Naive B cell (primary cell): ENCODE data around the gene RAD51B. TPM values are rescaled to one million over a fixed set of nuclear protein-coding genes. Genes with fewer than 3 reads are reported as not detected.

Experiments used
- ATAC-seq, 2 donors: fragments of 150-1000 bp; cut with Tn5 transposase; 2 replicates each; pipeline ENCODE4 v1.10.0; 2021; ENCODE audit warnings: low read depth in 2 of 2, mild to moderate bottlenecking in 2 of 2, moderate library complexity in 2 of 2
- DNase-seq: peaks from one replicate; pipeline ENCODE4 v3.0.0; 2022
- H3K27ac Mint-ChIP-seq, 6 donors: one replicate each; pipeline ENCODE4 v1.8.0; 2020 to 2022; ENCODE audit warnings: mild to moderate bottlenecking in 6 of 6, mixed read lengths in 6 of 6, moderate library complexity in 5 of 6, inconsistent platforms in 2 of 6
- H3K27me3 Mint-ChIP-seq, 3 donors: one replicate each; pipeline ENCODE4 v1.8.0; 2021 to 2022; ENCODE audit warnings: mixed read lengths in 3 of 3, mild to moderate bottlenecking in 1 of 3
- H3K36me3 Mint-ChIP-seq, 2 donors: one replicate each; pipeline ENCODE4 v1.8.0; 2020 to 2022; ENCODE audit warnings: mixed read lengths in 2 of 2, inconsistent platforms in 1 of 2, mild to moderate bottlenecking in 1 of 2
- H3K4me1 Mint-ChIP-seq, 3 donors: one replicate each; pipeline ENCODE4 v1.8.0; 2020 to 2022; ENCODE audit warnings: mixed read lengths in 3 of 3, inconsistent platforms in 1 of 3, mild to moderate bottlenecking in 1 of 3, moderate library complexity in 1 of 3
- H3K4me3 Mint-ChIP-seq, 8 donors: one replicate each; pipeline ENCODE4 v1.8.0; 2020 to 2022; ENCODE audit warnings: mild to moderate bottlenecking in 8 of 8, mixed read lengths in 8 of 8, moderate library complexity in 8 of 8, inconsistent platforms in 2 of 8
- H3K9me3 Mint-ChIP-seq, 7 donors: one replicate each; pipeline ENCODE4 v1.8.0; 2020 to 2022; ENCODE audit warnings: mixed read lengths in 7 of 7, mild to moderate bottlenecking in 5 of 7, inconsistent platforms in 2 of 7, moderate library complexity in 1 of 7
- polyA plus RNA-seq, 6 donors: library from polyadenylated mRNA; unstranded; fragments of 300-500 nt; fragmentation: Illumina TruSeq; gene quantifications; one replicate each; pipeline ENCODE4 v1.2.3, GENCODE V29; 2021; ENCODE audit warnings: low read depth in 6 of 6

RAD51B gene
- polyA plus RNA-seq, 6 donors from 2014 or later, result 27.4 to 37.2 (median 31.8) TPM

DNA sequence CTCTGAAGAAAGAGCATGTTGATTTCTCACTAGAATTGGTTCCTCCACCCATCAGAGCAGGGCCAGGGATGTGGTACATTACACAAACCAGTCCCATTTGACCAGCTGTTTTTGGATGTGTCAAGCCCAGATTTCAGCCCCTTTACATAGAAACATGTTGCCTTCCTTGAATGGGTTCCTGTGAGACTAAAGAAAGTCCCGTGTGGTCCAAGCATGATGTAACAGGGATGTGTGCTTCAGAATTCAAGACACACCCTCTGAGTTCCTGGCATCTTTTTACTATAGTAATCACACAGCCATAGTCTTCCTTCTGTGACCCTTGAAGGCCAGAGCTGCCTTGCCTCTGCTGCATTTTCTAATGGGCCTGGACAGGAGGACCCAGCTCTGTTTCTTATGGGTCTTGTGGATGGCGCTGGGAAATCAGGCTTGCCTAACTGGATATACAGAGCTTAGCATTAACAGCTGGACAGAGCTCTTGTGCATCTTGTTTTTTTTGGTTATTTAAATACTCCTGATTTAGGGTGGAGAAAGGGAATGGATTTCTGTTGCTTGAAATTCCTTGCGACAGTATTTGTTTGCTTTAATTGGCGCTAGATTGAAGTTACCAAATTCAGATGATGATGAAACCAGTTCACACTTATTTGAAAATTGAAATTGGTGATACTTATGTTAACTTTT is 632.3 kb downstream of the RAD51B start:
- ATAC-seq (no peak), DNase-seq (no peak)
- H3K36me3 Mint-ChIP-seq, result peaks cover 20% of the 10 kb centered on the region in 2 donors
- H3K27me3 Mint-ChIP-seq, result no peaks in the 10 kb centered on the region
- H3K27ac Mint-ChIP-seq, result peak overlapping the region in 2 of 6 donors; percentile 55 to 63
- H3K4me3 Mint-ChIP-seq, result no peak overlapping the region
- H3K9me3 Mint-ChIP-seq, result peaks cover 0 to 31% (median 23%) of the 10 kb centered on the region in 7 donors
- peaks cover 12 to 24% (median 14%) of the 10 kb centered on the region in 3 donors for H3K4me1 Mint-ChIP-seq

- H3K36me3 Mint-ChIP-seq, result peaks cover 17 to 20% of the 10 kb centered on the region in 2 donors
- H3K4me3 Mint-ChIP-seq, result no peak overlapping the region
- H3K9me3 Mint-ChIP-seq, result peaks cover 0 to 31% (median 24%) of the 10 kb centered on the region in 7 donors
- no peak overlapping the region for H3K27ac Mint-ChIP-seq
- DNase-seq, result no peak
- no peaks in the 10 kb centered on the region for H3K27me3 Mint-ChIP-seq
- peaks cover 10 to 22% (median 21%) of the 10 kb centered on the region in 3 donors for H3K4me1 Mint-ChIP-seq
- ATAC-seq, result no peak
These were observed 638.7 kb downstream of the RAD51B start for GRCh38 chr14:68458253-68458652.

- Mint-ChIP-seq H3K27ac (peak overlapping the region in 2 of 6 donors; percentile 33 to 84), H3K36me3 (peaks cover 14 to 17% of the 10 kb centered on the region in 2 donors), H3K9me3 (peaks cover 0 to 26% (median 20%) of the 10 kb centered on the region in 7 donors), H3K4me3 (no peak overlapping the region), H3K27me3 (no peaks in the 10 kb centered on the region), H3K4me1 (peaks cover 10 to 21% (median 18%) of the 10 kb centered on the region in 3 donors)
- DNase-seq (no peak), ATAC-seq (no peak)
These were observed 639.4 kb downstream of the RAD51B start for GRCh38 chr14:68458840-68459469.

DNA sequence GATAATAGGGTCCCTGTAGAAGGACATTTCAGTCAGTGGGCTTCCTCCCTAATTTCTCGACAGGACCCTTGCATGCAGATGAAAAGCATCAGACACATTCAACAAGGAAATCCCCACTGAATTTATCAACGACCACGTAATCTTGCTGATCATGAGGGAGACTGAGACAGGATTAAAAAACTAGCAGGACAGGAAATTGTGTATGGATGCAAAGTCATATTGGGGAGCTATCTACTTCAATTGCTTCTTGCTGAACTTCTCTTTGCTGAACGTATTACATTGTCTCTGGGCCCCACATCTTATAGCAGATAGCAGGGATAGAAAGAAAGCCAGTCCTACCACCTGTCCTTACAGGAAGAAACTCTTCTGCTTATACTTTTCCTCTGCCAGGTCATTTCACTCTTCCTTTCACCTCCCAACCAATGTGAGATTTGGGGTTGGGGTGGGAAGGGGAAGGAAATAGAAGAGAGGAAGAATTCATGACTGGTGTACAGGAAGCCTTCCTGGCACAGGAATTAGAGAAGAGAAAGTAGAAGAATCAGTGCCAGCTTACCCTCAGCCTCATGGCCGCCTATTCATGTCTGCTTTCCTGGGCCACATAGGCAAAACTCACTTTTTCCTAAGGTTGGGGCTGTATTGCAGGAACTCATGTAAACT is 640.0 kb downstream of the RAD51B start:
- no peak for DNase-seq
- H3K27ac Mint-ChIP-seq, result peak overlapping the region in 4 of 6 donors; percentile 36 to 89 (median 50)
- H3K27me3 Mint-ChIP-seq, result no peaks in the 10 kb centered on the region
- H3K4me3 Mint-ChIP-seq, result peak overlapping the region in 2 of 8 donors; percentile 29 to 71
- no peak for ATAC-seq
- H3K9me3 Mint-ChIP-seq, result peaks cover 0 to 20% (median 15%) of the 10 kb centered on the region in 7 donors
- peaks cover 10 to 24% (median 16%) of the 10 kb centered on the region in 3 donors for H3K4me1 Mint-ChIP-seq
- peaks cover 7 to 15% of the 10 kb centered on the region in 2 donors for H3K36me3 Mint-ChIP-seq

GRCh38 chr14:68460541-68460940 is 641.0 kb downstream of the RAD51B start:
- ATAC-seq, result no peak
- H3K36me3 Mint-ChIP-seq, result peaks cover 0 to 8% of the 10 kb centered on the region in 2 donors
- H3K4me3 Mint-ChIP-seq, result no peak overlapping the region
- H3K4me1 Mint-ChIP-seq, result peaks cover 10 to 30% (median 16%) of the 10 kb centered on the region in 3 donors
- no peak for DNase-seq
- peak overlapping the region in 3 of 6 donors; percentile 32 to 94 (median 52) for H3K27ac Mint-ChIP-seq
- H3K9me3 Mint-ChIP-seq, result peaks cover 0 to 11% (median 6%) of the 10 kb centered on the region in 7 donors
- H3K27me3 Mint-ChIP-seq, result no peaks in the 10 kb centered on the region

DNA sequence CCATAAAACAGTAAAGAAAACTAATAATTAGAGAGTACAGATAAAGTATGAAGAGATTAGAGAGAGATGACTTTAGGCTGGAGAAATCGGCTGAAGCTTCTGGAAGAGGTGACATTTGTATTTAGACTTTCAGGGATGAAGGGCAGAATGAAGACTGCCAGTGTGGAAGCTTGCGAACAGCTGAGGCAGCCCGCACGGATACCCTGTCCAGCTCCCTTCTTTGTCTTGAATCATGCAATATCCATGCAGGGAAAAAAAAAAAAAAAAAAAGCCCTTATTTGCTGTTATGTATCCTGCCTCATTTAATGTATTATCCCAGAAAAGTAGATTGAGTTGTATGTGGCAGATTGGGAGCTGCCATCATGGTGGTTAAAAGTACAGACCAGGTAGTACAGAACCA is 641.5 kb downstream of the RAD51B start:
- Mint-ChIP-seq H3K27ac (peak overlapping the region in 5 of 6 donors; percentile 32 to 94 (median 43)), H3K27me3 (no peaks in the 10 kb centered on the region), H3K4me1 (peaks cover 10 to 30% (median 16%) of the 10 kb centered on the region in 3 donors), H3K4me3 (no peak overlapping the region), H3K36me3 (peaks cover 0 to 3% of the 10 kb centered on the region in 2 donors), H3K9me3 (peaks cover 0 to 5% (median under 1%) of the 10 kb centered on the region in 7 donors)
- no peak for ATAC-seq
- no peak for DNase-seq

- no peaks in the 10 kb centered on the region for H3K36me3 Mint-ChIP-seq
- DNase-seq (no peak), ATAC-seq (no peak)
- no peak overlapping the region for H3K27ac Mint-ChIP-seq
- peaks cover 10 to 30% (median 16%) of the 10 kb centered on the region in 3 donors for H3K4me1 Mint-ChIP-seq
- H3K9me3 Mint-ChIP-seq, result peaks cover 0 to 2% (median 0%) of the 10 kb centered on the region in 7 donors
- H3K4me3 Mint-ChIP-seq, result no peak overlapping the region
- H3K27me3 Mint-ChIP-seq, result no peaks in the 10 kb centered on the region
These were observed 643.1 kb downstream of the RAD51B start for GRCh38 chr14:68462683-68463082.

- Mint-ChIP-seq H3K27me3 (no peaks in the 10 kb centered on the region), H3K9me3 (peaks cover 0 to 2% (median 0%) of the 10 kb centered on the region in 7 donors), H3K36me3 (no peaks in the 10 kb centered on the region), H3K4me1 (peaks cover 14 to 34% (median 16%) of the 10 kb centered on the region in 3 donors), H3K4me3 (no peak overlapping the region), H3K27ac (no peak overlapping the region)
- ATAC-seq (no peak), DNase-seq (no peak)
These were observed 643.7 kb downstream of the RAD51B start for GRCh38 chr14:68463299-68463698.

DNA sequence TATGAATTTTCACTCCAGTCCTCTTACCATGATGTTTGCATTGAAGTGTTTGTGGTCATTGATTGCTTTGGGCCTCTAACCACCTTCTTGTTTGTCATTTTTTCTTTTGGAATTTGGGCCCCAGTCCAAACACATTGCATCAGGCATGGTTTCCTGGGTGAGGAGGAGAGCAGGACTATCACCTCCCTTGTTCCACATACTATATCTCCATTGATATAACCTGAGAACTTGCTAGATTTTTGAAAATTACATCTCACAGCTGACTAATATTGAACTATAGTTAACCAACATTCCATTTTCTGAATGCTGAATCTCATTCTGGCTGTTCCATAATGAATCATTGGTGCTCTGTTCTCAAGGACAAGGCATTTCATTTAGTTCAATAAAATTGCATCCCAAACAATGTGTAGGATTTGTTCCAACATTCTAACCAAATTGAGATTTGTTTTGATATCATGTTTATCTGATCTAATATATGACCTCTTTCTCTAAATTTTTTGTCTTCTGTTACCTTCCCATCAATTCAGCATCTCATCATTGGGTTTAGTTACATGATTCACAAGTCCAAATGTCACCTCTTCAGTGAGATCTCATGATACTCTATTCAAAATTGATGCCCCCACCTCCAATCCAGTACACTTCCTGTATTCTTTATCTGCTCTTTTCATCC is 644.3 kb downstream of the RAD51B start:
- Mint-ChIP-seq H3K4me3 (no peak overlapping the region), H3K4me1 (peaks cover 16 to 38% (median 18%) of the 10 kb centered on the region in 3 donors), H3K9me3 (peaks cover 0 to 2% (median 0%) of the 10 kb centered on the region in 7 donors), H3K27ac (peak overlapping the region in 2 of 6 donors; percentile 72 to 77), H3K36me3 (no peaks in the 10 kb centered on the region), H3K27me3 (no peaks in the 10 kb centered on the region)
- ATAC-seq, result no peak
- no peak for DNase-seq

DNA sequence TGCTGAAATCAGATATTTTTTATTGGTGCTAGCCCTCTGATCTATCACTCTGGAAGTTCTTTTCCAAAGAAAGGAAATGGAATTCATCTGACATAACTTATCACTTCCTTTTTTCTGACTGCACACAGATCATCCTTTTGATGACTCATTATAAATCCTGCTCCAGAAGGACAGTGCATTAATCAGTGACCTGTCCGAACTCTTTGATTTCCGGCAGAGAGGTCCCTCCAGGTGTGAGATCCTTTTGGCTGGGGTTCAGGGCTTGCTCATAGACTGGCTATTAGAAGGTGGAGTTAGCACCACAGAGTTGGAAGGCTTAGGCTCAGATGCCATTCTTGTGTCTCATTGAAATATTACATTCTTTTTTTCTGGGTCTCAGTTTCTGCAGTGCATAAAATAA is 645.1 kb downstream of the RAD51B start:
- Mint-ChIP-seq H3K27ac (peak overlapping the region in 1 of 6 donors; percentile 86), H3K27me3 (no peaks in the 10 kb centered on the region)
- no peak for ATAC-seq

GRCh38 chr14:68466491-68466977 is 647.0 kb downstream of the RAD51B start:
- Mint-ChIP-seq H3K9me3 (no peaks in the 10 kb centered on the region), H3K27ac (peak overlapping the region in 1 of 6 donors; percentile 26), H3K4me1 (peaks cover 20 to 45% (median 25%) of the 10 kb centered on the region in 3 donors), H3K27me3 (no peaks in the 10 kb centered on the region), H3K4me3 (peak overlapping the region in 1 of 8 donors; percentile 9), H3K36me3 (peaks cover 0 to 8% of the 10 kb centered on the region in 2 donors)
- DNase-seq (no peak), ATAC-seq (no peak)

More for the DNA sequence above, 645.1 kb downstream of the RAD51B start:
- H3K36me3 Mint-ChIP-seq, result no peaks in the 10 kb centered on the region
- DNase-seq, result no peak
- H3K9me3 Mint-ChIP-seq, result peaks cover 0 to 2% (median 0%) of the 10 kb centered on the region in 7 donors
- no peak overlapping the region for H3K4me3 Mint-ChIP-seq
- peaks cover 12 to 38% (median 15%) of the 10 kb centered on the region in 3 donors for H3K4me1 Mint-ChIP-seq

GRCh38 chr14:68467425-68467824 is 647.8 kb downstream of the RAD51B start:
- no peak overlapping the region for H3K27ac Mint-ChIP-seq
- H3K27me3 Mint-ChIP-seq, result no peaks in the 10 kb centered on the region
- H3K9me3 Mint-ChIP-seq, result no peaks in the 10 kb centered on the region
- no peak overlapping the region for H3K4me3 Mint-ChIP-seq
- ATAC-seq (no peak), DNase-seq (no peak)
- peaks cover 0 to 8% of the 10 kb centered on the region in 2 donors for H3K36me3 Mint-ChIP-seq
- H3K4me1 Mint-ChIP-seq, result peaks cover 29 to 52% (median 34%) of the 10 kb centered on the region in 3 donors
